Neural cell (in vitro differentiated cells): ENCODE results near the gene TRNAU1AP. TPM values are rescaled to one million over a fixed set of nuclear protein-coding genes. Genes with fewer than 3 reads are reported as not detected.
A peak's percentile ranks its signal among the peaks of the same experiment; 100 is the strongest.

Experiments used
- H2AFZ ChIP-seq: fragments of 200-600, 300-800 bp; sonication (generic), shearing (Covaris generic); 2 replicates; pipeline ENCODE4 v1.6.0; 2014; ENCODE audit warnings: low read depth, mild to moderate bottlenecking, antibody characterized with exemption, low read length, moderate library complexity
- H3F3A ChIP-seq: fragments of 200-600 bp; shearing (Covaris generic); 2 replicates; pipeline ENCODE4 v1.6.1; 2016; ENCODE audit warnings: mild to moderate bottlenecking, moderate library complexity, mixed read lengths, antibody characterized with exemption, low read length; ENCODE audit not compliant: insufficient read depth, poor library complexity, severe bottlenecking
- H3K27ac ChIP-seq: fragments of 200-600, 300-800 bp; sonication (generic), shearing (Covaris generic); 2 replicates; pipeline ENCODE4 v1.5.1; 2014; ENCODE audit warnings: mild to moderate bottlenecking, low read length, moderate library complexity
- H3K27me3 ChIP-seq: fragments of 300-800, 200-600 bp; sonication (generic), shearing (Covaris generic); 2 replicates; pipeline ENCODE4 v1.6.0; 2014; ENCODE audit warnings: mild to moderate bottlenecking, low read depth, low read length, moderate library complexity; ENCODE audit not compliant: insufficient read depth
- H3K36me3 ChIP-seq: fragments of 300-800, 200-600 bp; sonication (generic), shearing (Covaris generic); 2 replicates; pipeline ENCODE4 v1.5.1; 2014; ENCODE audit warnings: mild to moderate bottlenecking, antibody characterized with exemption, low read length, moderate library complexity; ENCODE audit not compliant: insufficient read depth
- H3K4me2 ChIP-seq: fragments of 300-800, 200-600 bp; sonication (generic), shearing (Covaris generic); 2 replicates; pipeline ENCODE4 v1.6.0; 2014; ENCODE audit warnings: mild to moderate bottlenecking, low read length
- H3K4me3 ChIP-seq: fragments of 300-800, 200-600 bp; sonication (generic), shearing (Covaris generic); 2 replicates; pipeline ENCODE4 v1.5.1; 2014; ENCODE audit warnings: mild to moderate bottlenecking, low read length, moderate library complexity
- H3K79me2 ChIP-seq: fragments of 200-600 bp; shearing (Covaris generic); replicated peaks from 2 replicates; pipeline ENCODE4 v1.6.0; 2014; ENCODE audit warnings: mild to moderate bottlenecking, low read length, moderate library complexity; ENCODE audit not compliant: insufficient read depth
- H3K9ac ChIP-seq: fragments of 300-800, 200-600 bp; sonication (generic), shearing (Covaris generic); 2 replicates; pipeline ENCODE4 v1.6.1; 2016; ENCODE audit warnings: mild to moderate bottlenecking, low read length, mixed read lengths
- H3K9me2 ChIP-seq: fragments of 200-600 bp; shearing (Covaris generic); 2 replicates; pipeline ENCODE4 v1.6.1; 2016; ENCODE audit warnings: mild to moderate bottlenecking, low read length, mixed read lengths; ENCODE audit not compliant: insufficient read depth
- H3K9me3 ChIP-seq: fragments of 200-600, 300-800 bp; sonication (generic), shearing (Covaris generic); 2 replicates; pipeline ENCODE4 v1.6.1; 2016; ENCODE audit warnings: mild to moderate bottlenecking, mixed run types, low read length, moderate library complexity, mixed read lengths
- H4K20me1 ChIP-seq: fragments of 200-600 bp; shearing (Covaris generic); 2 replicates; pipeline ENCODE4 v1.6.1; 2016; ENCODE audit warnings: mild to moderate bottlenecking, mixed run types; ENCODE audit not compliant: insufficient read depth
- EP300 ChIP-seq: fragments of 450-650 bp; conservative IDR thresholded peaks from 2 replicates; pipeline ENCODE4 v1.6.1; 2014; ENCODE audit warnings: antibody characterized with exemption, mild to moderate bottlenecking, moderate library complexity; ENCODE audit not compliant: poor library complexity, severe bottlenecking
- EZH2 ChIP-seq: fragments of 200-600, 300-800 bp; shearing (Covaris generic), sonication (generic); IDR thresholded peaks from 2 replicates; pipeline ENCODE4 v1.6.1; 2014; ENCODE audit warnings: antibody characterized with exemption, low read length, borderline replicate concordance, mild to moderate bottlenecking; ENCODE audit not compliant: insufficient read depth, poor library complexity, severe bottlenecking
- MXI1 ChIP-seq: fragments of 450-650 bp; conservative IDR thresholded peaks from 2 replicates; pipeline ENCODE4 v1.6.1; 2014; ENCODE audit warnings: antibody characterized with exemption, mild to moderate bottlenecking; ENCODE audit not compliant: poor library complexity, severe bottlenecking
- POLR2AphosphoS5 ChIP-seq: IDR thresholded peaks from 2 replicates; pipeline ENCODE4 v1.6.1; 2012
- RAD21 ChIP-seq: fragments of 450-650 bp; conservative IDR thresholded peaks from 2 replicates; pipeline ENCODE4 v1.6.1; 2014; ENCODE audit warnings: antibody characterized with exemption, mild to moderate bottlenecking, moderate library complexity
- SMC3 ChIP-seq: fragments of 450-650 bp; conservative IDR thresholded peaks from 2 replicates; pipeline ENCODE4 v1.6.1; 2014; ENCODE audit warnings: antibody characterized with exemption, mild to moderate bottlenecking, moderate library complexity; ENCODE audit not compliant: poor library complexity
- TAF1 ChIP-seq: IDR thresholded peaks from 2 replicates; pipeline ENCODE4 v1.6.1; 2012; ENCODE audit warnings: low read depth
- polyA plus RNA-seq: library from polyadenylated mRNA; depleted of rRNA; stranded (reverse); fragments of >200 nt; gene quantifications from 2 replicates; pipeline ENCODE4 v1.2.3, GENCODE V29; 2014
- TF ChIP-seq, protein P1 (sequence below): fragments of 450-650 bp; IDR thresholded peaks from 2 replicates; pipeline ENCODE4 v1.5.1; 2014; ENCODE audit warnings: antibody characterized with exemption, mild to moderate bottlenecking, moderate library complexity; ENCODE audit not compliant: poor library complexity, severe bottlenecking
- TF ChIP-seq, protein P2 (sequence below): IDR thresholded peaks from 2 replicates; pipeline ENCODE4 v1.6.1; 2012; ENCODE audit warnings: borderline replicate concordance

Gene TRNAU1AP
- polyA plus RNA-seq, 1 donor from 2014 or later, result 91.6 TPM

DNA sequence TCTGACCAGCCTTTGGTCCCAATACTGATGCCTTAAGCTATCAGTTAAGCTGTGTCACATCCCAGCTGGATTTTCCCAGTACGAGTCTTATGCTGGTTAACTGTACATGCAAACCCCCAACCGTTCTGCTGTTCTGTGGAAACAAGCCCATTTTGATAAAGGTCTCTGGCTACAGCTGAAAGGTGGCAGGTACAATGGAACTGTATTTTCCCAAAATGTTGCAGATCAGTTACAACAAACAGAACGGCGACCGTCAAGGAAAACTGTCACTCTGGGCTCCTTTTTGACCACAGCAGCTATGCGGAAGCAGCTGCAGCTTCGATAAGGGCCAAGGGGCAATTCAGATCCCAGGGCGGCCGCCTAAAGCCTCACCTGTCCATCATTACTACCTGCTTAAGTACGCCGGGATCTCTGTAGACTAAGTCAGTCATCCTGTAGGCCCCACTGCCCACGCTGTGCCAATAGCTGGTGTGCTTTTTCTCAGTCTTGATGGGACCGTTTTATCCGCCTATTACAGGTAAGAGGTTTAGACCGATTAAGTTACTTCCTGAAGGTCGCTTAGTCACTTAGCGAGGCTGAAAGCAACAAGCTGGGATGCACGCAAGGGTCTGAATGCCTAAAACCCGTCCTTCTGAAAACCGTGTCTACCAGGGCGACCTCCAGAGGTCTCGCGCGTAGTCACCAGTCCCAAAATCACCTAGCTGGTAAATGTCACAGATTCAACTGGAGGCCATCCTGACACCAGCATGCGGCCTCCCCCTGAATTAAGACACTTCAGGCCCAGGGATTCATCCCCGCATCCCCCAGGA is 28.0 kb downstream of the TRNAU1AP start:
- H3K27ac ChIP-seq, result peak overlapping the region; percentile 77
- peak overlapping the region; percentile 52 for H3K4me2 ChIP-seq
- no peak for TF ChIP-seq MXI1
- TF ChIP-seq, protein P1, sequence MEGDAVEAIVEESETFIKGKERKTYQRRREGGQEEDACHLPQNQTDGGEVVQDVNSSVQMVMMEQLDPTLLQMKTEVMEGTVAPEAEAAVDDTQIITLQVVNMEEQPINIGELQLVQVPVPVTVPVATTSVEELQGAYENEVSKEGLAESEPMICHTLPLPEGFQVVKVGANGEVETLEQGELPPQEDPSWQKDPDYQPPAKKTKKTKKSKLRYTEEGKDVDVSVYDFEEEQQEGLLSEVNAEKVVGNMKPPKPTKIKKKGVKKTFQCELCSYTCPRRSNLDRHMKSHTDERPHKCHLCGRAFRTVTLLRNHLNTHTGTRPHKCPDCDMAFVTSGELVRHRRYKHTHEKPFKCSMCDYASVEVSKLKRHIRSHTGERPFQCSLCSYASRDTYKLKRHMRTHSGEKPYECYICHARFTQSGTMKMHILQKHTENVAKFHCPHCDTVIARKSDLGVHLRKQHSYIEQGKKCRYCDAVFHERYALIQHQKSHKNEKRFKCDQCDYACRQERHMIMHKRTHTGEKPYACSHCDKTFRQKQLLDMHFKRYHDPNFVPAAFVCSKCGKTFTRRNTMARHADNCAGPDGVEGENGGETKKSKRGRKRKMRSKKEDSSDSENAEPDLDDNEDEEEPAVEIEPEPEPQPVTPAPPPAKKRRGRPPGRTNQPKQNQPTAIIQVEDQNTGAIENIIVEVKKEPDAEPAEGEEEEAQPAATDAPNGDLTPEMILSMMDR, result peak; percentile 55
- TF ChIP-seq EP300, result no peak
- no peak for TF ChIP-seq TAF1
- peak; percentile 37 for TF ChIP-seq SMC3
- no peak for TF ChIP-seq POLR2AphosphoS5
- no peak for TF ChIP-seq EZH2
- TF ChIP-seq, protein P2, sequence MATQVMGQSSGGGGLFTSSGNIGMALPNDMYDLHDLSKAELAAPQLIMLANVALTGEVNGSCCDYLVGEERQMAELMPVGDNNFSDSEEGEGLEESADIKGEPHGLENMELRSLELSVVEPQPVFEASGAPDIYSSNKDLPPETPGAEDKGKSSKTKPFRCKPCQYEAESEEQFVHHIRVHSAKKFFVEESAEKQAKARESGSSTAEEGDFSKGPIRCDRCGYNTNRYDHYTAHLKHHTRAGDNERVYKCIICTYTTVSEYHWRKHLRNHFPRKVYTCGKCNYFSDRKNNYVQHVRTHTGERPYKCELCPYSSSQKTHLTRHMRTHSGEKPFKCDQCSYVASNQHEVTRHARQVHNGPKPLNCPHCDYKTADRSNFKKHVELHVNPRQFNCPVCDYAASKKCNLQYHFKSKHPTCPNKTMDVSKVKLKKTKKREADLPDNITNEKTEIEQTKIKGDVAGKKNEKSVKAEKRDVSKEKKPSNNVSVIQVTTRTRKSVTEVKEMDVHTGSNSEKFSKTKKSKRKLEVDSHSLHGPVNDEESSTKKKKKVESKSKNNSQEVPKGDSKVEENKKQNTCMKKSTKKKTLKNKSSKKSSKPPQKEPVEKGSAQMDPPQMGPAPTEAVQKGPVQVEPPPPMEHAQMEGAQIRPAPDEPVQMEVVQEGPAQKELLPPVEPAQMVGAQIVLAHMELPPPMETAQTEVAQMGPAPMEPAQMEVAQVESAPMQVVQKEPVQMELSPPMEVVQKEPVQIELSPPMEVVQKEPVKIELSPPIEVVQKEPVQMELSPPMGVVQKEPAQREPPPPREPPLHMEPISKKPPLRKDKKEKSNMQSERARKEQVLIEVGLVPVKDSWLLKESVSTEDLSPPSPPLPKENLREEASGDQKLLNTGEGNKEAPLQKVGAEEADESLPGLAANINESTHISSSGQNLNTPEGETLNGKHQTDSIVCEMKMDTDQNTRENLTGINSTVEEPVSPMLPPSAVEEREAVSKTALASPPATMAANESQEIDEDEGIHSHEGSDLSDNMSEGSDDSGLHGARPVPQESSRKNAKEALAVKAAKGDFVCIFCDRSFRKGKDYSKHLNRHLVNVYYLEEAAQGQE, result no peak
- TF ChIP-seq RAD21, result no peak

DNA sequence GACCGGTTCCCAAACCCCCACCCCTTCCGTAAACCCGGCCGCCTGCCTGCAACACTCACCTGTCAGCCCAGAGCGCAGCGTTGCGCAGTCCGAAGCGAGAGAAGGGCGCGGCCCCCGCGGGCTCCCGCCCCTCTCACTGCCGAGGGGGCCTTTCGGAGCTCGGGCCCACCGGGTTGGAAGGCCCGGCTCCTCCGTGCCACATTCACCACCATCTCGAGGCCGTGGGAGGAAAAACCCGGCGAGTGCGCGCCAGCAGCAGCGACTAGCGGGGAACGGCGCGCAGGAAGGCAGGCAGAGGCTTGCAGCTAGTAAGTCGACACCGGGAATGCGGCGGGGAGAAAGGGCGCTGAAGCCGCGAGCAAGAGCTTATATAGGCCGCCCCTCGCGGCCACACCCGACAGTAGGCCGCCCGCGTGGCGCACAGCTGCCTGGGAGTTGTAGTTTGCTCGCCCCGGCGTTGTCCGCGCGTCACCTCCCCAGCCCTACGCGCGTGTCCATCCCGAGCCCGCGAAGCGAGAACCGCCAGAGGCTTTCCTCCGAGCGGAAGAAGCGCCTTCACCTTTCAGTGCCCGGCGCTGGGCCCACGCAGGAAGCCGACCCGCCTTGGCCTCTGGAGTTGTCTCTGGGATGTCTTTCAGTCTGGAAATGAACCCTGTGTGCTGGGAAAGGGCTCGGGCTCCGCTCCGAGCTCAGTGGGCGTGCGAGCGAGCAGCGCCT is 28.8 kb downstream of the TRNAU1AP start:
- Histone ChIP-seq H4K20me1 (no peaks in the 10 kb centered on the region), H3K4me2 (peak overlapping the region; percentile 76), H3K9ac (peak overlapping the region; percentile 88), H3K27me3 (no peaks in the 10 kb centered on the region), H3K9me3 (no peaks in the 10 kb centered on the region), H3K79me2 (peaks cover 17% of the 10 kb centered on the region), H2AFZ (peak overlapping the region; percentile 74), H3K4me3 (peak overlapping the region; percentile 90), H3F3A (no peaks in the 10 kb centered on the region), H3K27ac (peak overlapping the region; percentile 77), H3K36me3 (no peaks in the 10 kb centered on the region), H3K9me2 (no peaks in the 10 kb centered on the region)
- TF ChIP-seq MXI1, result peak; percentile 84
- TF ChIP-seq RAD21, result no peak
- TF ChIP-seq TAF1, result peak; percentile 99
- TF ChIP-seq, protein P2, result peak; percentile 95
- no peak for TF ChIP-seq EZH2
- TF ChIP-seq, protein P1, result no peak
- peak; percentile 24 for TF ChIP-seq SMC3
- TF ChIP-seq EP300, result peak; percentile 58
- peak; percentile 99 for TF ChIP-seq POLR2AphosphoS5

More for the DNA sequence above, 28.0 kb downstream of the TRNAU1AP start:
- Histone ChIP-seq H3K9me3 (no peaks in the 10 kb centered on the region), H3K9me2 (no peaks in the 10 kb centered on the region), H3K79me2 (peaks cover 17% of the 10 kb centered on the region), H3K36me3 (no peaks in the 10 kb centered on the region), H3K9ac (peak overlapping the region; percentile 88), H4K20me1 (no peaks in the 10 kb centered on the region), H3F3A (no peaks in the 10 kb centered on the region), H3K27me3 (no peaks in the 10 kb centered on the region), H2AFZ (peak overlapping the region; percentile 37), H3K4me3 (peak overlapping the region; percentile 90)
